K562 (cell line): Measurements from ENCODE around the gene ADSS1.

Source experiments
- ATF1 ChIP-seq, 2 experiments: fragments of 450-650 bp in 1 of 2; IDR thresholded peaks; 2 replicates each; pipeline ENCODE4 v1.6.1; 2016; ENCODE audit warnings: missing compliant biosample characterization in 1 of 2, missing genetic modification characterization in 1 of 2
- CTCF ChIP-seq, 3 experiments: IDR thresholded peaks in 2 of 3; conservative IDR thresholded peaks in 1 of 3; 2 replicates each; pipeline ENCODE4 v1.5.1; 2011 to 2012; ENCODE audit warnings: low read length in 3 of 3, mild to moderate bottlenecking in 3 of 3, control low read depth in 2 of 3, improper control_type of control experiment in 1 of 3, inconsistent platforms in 1 of 3, low read depth in 1 of 3, mixed read lengths in 1 of 3, moderate library complexity in 1 of 3; ENCODE audit not compliant: insufficient read depth in 2 of 3
- NFYB ChIP-seq: IDR thresholded peaks from 2 replicates; pipeline ENCODE4 v1.6.1; 2011; ENCODE audit warnings: mild to moderate bottlenecking, moderate library complexity; ENCODE audit not compliant: insufficient read length; ENCODE audit errors: extremely low read depth
- POLR2AphosphoS5 ChIP-seq: IDR thresholded peaks from 2 replicates; pipeline ENCODE4 v1.6.1; 2011; ENCODE audit warnings: mild to moderate bottlenecking, low read depth, low read length, moderate library complexity; ENCODE audit not compliant: control insufficient read depth, insufficient read depth
- RNF2 ChIP-seq: sonication (generic); IDR thresholded peaks from 2 replicates; pipeline ENCODE4 v1.6.1; 2016
- SIN3B ChIP-seq: fragments of 450-650 bp; IDR thresholded peaks from 2 replicates; pipeline ENCODE4 v1.6.1; 2017; ENCODE audit warnings: low read depth, mild to moderate bottlenecking, moderate library complexity
- SP1 ChIP-seq: sonication (generic); formaldehyde crosslinking; IDR thresholded peaks from 2 replicates; pipeline ENCODE4 v1.8.1; 2022; ENCODE audit warnings: mild to moderate bottlenecking, missing genetic modification reagents

DNA sequence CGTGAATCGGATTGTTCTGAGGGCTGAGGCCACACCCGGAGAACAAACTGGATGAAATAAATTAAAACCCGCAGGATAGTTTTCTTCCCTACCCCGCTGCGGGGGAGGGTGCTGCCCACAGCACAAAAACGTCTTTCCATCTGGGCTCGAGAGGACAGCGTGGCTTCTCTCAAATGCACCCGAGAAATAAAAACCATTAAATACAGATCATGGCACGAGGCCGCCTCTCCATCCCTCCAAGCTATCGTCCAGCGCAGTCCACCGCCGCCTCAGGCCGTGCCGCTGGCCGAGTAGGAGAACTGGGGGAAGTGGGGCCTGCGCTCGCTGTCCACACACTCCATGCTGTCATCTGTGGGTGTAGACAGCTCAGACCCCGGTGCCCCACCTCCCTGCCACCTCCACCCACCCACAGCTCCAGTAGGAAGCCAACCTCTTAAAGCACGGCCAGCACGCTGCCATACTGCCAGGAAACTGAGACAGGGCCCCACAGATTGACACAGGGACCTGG, 46.1 kb downstream of the ADSS1 start:
- no peak for TF ChIP-seq POLR2AphosphoS5
- no peak for TF ChIP-seq NFYB
- no peak for TF ChIP-seq RNF2
- TF ChIP-seq SP1: no peak
- TF ChIP-seq ATF1 (CRISPR knock-in tag; IDR thresholded peaks at IDR 0.05): no peak
- TF ChIP-seq ATF1 (tag; IDR thresholded peaks at IDR 0.05): no peak
- no peak for TF ChIP-seq CTCF (IDR thresholded peaks at IDR 0.05 in 2 of 3, conservative IDR thresholded peaks at IDR 0.05 in 1 of 3; ENCODE audit: insufficient read depth in 2 of 3, low read depth in 1 of 3, low read length in 3 of 3)
- TF ChIP-seq SIN3B: no peak
